Neural cell (in vitro differentiated cells): ENCODE results near the gene DSCAM. TPM values are rescaled to one million over a fixed set of nuclear protein-coding genes. Genes with fewer than 3 reads are reported as not detected.

ENCODE experiments used
- H2AFZ ChIP-seq: fragments of 200-600, 300-800 bp; sonication (generic), shearing (Covaris generic); 2 replicates; pipeline ENCODE4 v1.6.0; 2014; ENCODE audit warnings: low read depth, mild to moderate bottlenecking, antibody characterized with exemption, low read length, moderate library complexity
- H3F3A ChIP-seq: fragments of 200-600 bp; shearing (Covaris generic); 2 replicates; pipeline ENCODE4 v1.6.1; 2016; ENCODE audit warnings: mild to moderate bottlenecking, moderate library complexity, mixed read lengths, antibody characterized with exemption, low read length; ENCODE audit not compliant: insufficient read depth, poor library complexity, severe bottlenecking
- H3K27ac ChIP-seq: fragments of 200-600, 300-800 bp; sonication (generic), shearing (Covaris generic); 2 replicates; pipeline ENCODE4 v1.5.1; 2014; ENCODE audit warnings: mild to moderate bottlenecking, low read length, moderate library complexity
- H3K27me3 ChIP-seq: fragments of 300-800, 200-600 bp; sonication (generic), shearing (Covaris generic); 2 replicates; pipeline ENCODE4 v1.6.0; 2014; ENCODE audit warnings: mild to moderate bottlenecking, low read depth, low read length, moderate library complexity; ENCODE audit not compliant: insufficient read depth
- H3K36me3 ChIP-seq: fragments of 300-800, 200-600 bp; sonication (generic), shearing (Covaris generic); 2 replicates; pipeline ENCODE4 v1.5.1; 2014; ENCODE audit warnings: mild to moderate bottlenecking, antibody characterized with exemption, low read length, moderate library complexity; ENCODE audit not compliant: insufficient read depth
- H3K4me2 ChIP-seq: fragments of 300-800, 200-600 bp; sonication (generic), shearing (Covaris generic); 2 replicates; pipeline ENCODE4 v1.6.0; 2014; ENCODE audit warnings: mild to moderate bottlenecking, low read length
- H3K4me3 ChIP-seq: fragments of 300-800, 200-600 bp; sonication (generic), shearing (Covaris generic); 2 replicates; pipeline ENCODE4 v1.5.1; 2014; ENCODE audit warnings: mild to moderate bottlenecking, low read length, moderate library complexity
- H3K79me2 ChIP-seq: fragments of 200-600 bp; shearing (Covaris generic); replicated peaks from 2 replicates; pipeline ENCODE4 v1.6.0; 2014; ENCODE audit warnings: mild to moderate bottlenecking, low read length, moderate library complexity; ENCODE audit not compliant: insufficient read depth
- H3K9ac ChIP-seq: fragments of 300-800, 200-600 bp; sonication (generic), shearing (Covaris generic); 2 replicates; pipeline ENCODE4 v1.6.1; 2016; ENCODE audit warnings: mild to moderate bottlenecking, low read length, mixed read lengths
- H3K9me2 ChIP-seq: fragments of 200-600 bp; shearing (Covaris generic); 2 replicates; pipeline ENCODE4 v1.6.1; 2016; ENCODE audit warnings: mild to moderate bottlenecking, low read length, mixed read lengths; ENCODE audit not compliant: insufficient read depth
- H3K9me3 ChIP-seq: fragments of 200-600, 300-800 bp; sonication (generic), shearing (Covaris generic); 2 replicates; pipeline ENCODE4 v1.6.1; 2016; ENCODE audit warnings: mild to moderate bottlenecking, mixed run types, low read length, moderate library complexity, mixed read lengths
- H4K20me1 ChIP-seq: fragments of 200-600 bp; shearing (Covaris generic); 2 replicates; pipeline ENCODE4 v1.6.1; 2016; ENCODE audit warnings: mild to moderate bottlenecking, mixed run types; ENCODE audit not compliant: insufficient read depth
- EP300 ChIP-seq: fragments of 450-650 bp; conservative IDR thresholded peaks from 2 replicates; pipeline ENCODE4 v1.6.1; 2014; ENCODE audit warnings: antibody characterized with exemption, mild to moderate bottlenecking, moderate library complexity; ENCODE audit not compliant: poor library complexity, severe bottlenecking
- EZH2 ChIP-seq: fragments of 200-600, 300-800 bp; shearing (Covaris generic), sonication (generic); IDR thresholded peaks from 2 replicates; pipeline ENCODE4 v1.6.1; 2014; ENCODE audit warnings: antibody characterized with exemption, low read length, borderline replicate concordance, mild to moderate bottlenecking; ENCODE audit not compliant: insufficient read depth, poor library complexity, severe bottlenecking
- MXI1 ChIP-seq: fragments of 450-650 bp; conservative IDR thresholded peaks from 2 replicates; pipeline ENCODE4 v1.6.1; 2014; ENCODE audit warnings: antibody characterized with exemption, mild to moderate bottlenecking; ENCODE audit not compliant: poor library complexity, severe bottlenecking
- POLR2AphosphoS5 ChIP-seq: IDR thresholded peaks from 2 replicates; pipeline ENCODE4 v1.6.1; 2012
- RAD21 ChIP-seq: fragments of 450-650 bp; conservative IDR thresholded peaks from 2 replicates; pipeline ENCODE4 v1.6.1; 2014; ENCODE audit warnings: antibody characterized with exemption, mild to moderate bottlenecking, moderate library complexity
- SMC3 ChIP-seq: fragments of 450-650 bp; conservative IDR thresholded peaks from 2 replicates; pipeline ENCODE4 v1.6.1; 2014; ENCODE audit warnings: antibody characterized with exemption, mild to moderate bottlenecking, moderate library complexity; ENCODE audit not compliant: poor library complexity
- TAF1 ChIP-seq: IDR thresholded peaks from 2 replicates; pipeline ENCODE4 v1.6.1; 2012; ENCODE audit warnings: low read depth
- polyA plus RNA-seq: library from polyadenylated mRNA; depleted of rRNA; stranded (reverse); fragments of >200 nt; gene quantifications from 2 replicates; pipeline ENCODE4 v1.2.3, GENCODE V29; 2014
- TF ChIP-seq, protein P1 (sequence below): IDR thresholded peaks from 2 replicates; pipeline ENCODE4 v1.6.1; 2012; ENCODE audit warnings: borderline replicate concordance
- TF ChIP-seq, protein P2 (sequence below): fragments of 450-650 bp; IDR thresholded peaks from 2 replicates; pipeline ENCODE4 v1.5.1; 2014; ENCODE audit warnings: antibody characterized with exemption, mild to moderate bottlenecking, moderate library complexity; ENCODE audit not compliant: poor library complexity, severe bottlenecking

DSCAM gene
- polyA plus RNA-seq, 1 donor from 2014 or later, result 5.3 TPM

DNA sequence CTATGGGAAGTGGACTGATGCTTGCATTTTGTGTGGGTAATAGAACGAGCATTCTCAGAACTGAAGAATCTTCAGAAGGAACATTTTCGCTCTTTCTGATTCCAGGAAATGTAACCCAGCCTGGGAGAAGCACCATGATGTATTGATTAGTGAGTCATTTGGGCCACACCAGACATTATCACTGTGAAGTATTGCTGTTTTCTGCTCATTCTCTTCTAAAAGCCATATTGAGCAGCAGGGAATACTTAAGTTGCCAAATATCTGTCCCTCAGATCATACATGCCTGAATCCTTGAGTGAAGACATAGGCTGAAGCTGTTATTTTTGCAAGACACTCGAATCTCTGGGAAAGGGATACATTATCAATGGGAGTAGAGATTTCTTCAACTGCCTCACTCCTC lies 766.6 kb downstream of the DSCAM start:
- no peak overlapping the region for H3K9ac ChIP-seq
- H3K4me3 ChIP-seq, result no peak overlapping the region
- H3K9me2 ChIP-seq, result no peaks in the 10 kb centered on the region
- H2AFZ ChIP-seq, result no peak overlapping the region
- TF ChIP-seq SMC3, result no peak
- TF ChIP-seq TAF1, result no peak
- no peak for TF ChIP-seq EZH2
- TF ChIP-seq POLR2AphosphoS5, result no peak
- TF ChIP-seq RAD21, result no peak
- no peak for TF ChIP-seq MXI1
- TF ChIP-seq EP300, result no peak
- TF ChIP-seq, protein P1, sequence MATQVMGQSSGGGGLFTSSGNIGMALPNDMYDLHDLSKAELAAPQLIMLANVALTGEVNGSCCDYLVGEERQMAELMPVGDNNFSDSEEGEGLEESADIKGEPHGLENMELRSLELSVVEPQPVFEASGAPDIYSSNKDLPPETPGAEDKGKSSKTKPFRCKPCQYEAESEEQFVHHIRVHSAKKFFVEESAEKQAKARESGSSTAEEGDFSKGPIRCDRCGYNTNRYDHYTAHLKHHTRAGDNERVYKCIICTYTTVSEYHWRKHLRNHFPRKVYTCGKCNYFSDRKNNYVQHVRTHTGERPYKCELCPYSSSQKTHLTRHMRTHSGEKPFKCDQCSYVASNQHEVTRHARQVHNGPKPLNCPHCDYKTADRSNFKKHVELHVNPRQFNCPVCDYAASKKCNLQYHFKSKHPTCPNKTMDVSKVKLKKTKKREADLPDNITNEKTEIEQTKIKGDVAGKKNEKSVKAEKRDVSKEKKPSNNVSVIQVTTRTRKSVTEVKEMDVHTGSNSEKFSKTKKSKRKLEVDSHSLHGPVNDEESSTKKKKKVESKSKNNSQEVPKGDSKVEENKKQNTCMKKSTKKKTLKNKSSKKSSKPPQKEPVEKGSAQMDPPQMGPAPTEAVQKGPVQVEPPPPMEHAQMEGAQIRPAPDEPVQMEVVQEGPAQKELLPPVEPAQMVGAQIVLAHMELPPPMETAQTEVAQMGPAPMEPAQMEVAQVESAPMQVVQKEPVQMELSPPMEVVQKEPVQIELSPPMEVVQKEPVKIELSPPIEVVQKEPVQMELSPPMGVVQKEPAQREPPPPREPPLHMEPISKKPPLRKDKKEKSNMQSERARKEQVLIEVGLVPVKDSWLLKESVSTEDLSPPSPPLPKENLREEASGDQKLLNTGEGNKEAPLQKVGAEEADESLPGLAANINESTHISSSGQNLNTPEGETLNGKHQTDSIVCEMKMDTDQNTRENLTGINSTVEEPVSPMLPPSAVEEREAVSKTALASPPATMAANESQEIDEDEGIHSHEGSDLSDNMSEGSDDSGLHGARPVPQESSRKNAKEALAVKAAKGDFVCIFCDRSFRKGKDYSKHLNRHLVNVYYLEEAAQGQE, result no peak
- TF ChIP-seq, protein P2, sequence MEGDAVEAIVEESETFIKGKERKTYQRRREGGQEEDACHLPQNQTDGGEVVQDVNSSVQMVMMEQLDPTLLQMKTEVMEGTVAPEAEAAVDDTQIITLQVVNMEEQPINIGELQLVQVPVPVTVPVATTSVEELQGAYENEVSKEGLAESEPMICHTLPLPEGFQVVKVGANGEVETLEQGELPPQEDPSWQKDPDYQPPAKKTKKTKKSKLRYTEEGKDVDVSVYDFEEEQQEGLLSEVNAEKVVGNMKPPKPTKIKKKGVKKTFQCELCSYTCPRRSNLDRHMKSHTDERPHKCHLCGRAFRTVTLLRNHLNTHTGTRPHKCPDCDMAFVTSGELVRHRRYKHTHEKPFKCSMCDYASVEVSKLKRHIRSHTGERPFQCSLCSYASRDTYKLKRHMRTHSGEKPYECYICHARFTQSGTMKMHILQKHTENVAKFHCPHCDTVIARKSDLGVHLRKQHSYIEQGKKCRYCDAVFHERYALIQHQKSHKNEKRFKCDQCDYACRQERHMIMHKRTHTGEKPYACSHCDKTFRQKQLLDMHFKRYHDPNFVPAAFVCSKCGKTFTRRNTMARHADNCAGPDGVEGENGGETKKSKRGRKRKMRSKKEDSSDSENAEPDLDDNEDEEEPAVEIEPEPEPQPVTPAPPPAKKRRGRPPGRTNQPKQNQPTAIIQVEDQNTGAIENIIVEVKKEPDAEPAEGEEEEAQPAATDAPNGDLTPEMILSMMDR, result no peak
- no peaks in the 10 kb centered on the region for H3K9me3 ChIP-seq
- no peaks in the 10 kb centered on the region for H3K36me3 ChIP-seq
- no peaks in the 10 kb centered on the region for H3F3A ChIP-seq
- no peak overlapping the region for H3K4me2 ChIP-seq
- H3K27me3 ChIP-seq, result no peaks in the 10 kb centered on the region
- H3K27ac ChIP-seq, result no peak overlapping the region
- H3K79me2 ChIP-seq, result no peaks in the 10 kb centered on the region
- no peaks in the 10 kb centered on the region for H4K20me1 ChIP-seq

DNA sequence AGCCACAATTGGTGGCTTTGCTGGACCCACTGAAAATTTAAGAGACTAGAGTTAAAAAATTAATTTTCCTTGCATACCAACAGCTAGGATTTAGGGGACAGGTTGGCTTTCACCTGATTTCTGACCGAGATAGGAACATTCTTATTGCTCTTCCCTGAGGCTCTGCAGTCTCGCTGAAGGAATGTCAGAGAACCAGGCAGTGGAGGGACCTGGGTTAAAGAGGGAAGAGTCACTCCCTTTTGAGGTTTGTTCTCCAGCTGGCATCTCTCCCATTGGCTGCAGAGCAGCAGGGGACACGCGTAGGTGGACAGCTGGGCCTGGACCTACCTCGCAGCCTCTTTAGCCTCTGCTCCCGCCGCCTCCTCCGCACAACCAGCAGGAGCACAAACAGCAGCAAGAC lies 772.2 kb downstream of the DSCAM start:
- TF ChIP-seq POLR2AphosphoS5 (no peak), EP300 (no peak), EZH2 (no peak), SMC3 (no peak), RAD21 (no peak), MXI1 (no peak), TAF1 (no peak)
- TF ChIP-seq, protein P1, result no peak
- TF ChIP-seq, protein P2, result no peak
- Histone ChIP-seq H3K27me3 (no peaks in the 10 kb centered on the region), H3K36me3 (no peaks in the 10 kb centered on the region), H3K9ac (no peak overlapping the region), H3K4me2 (no peak overlapping the region), H3K4me3 (no peak overlapping the region), H3K9me3 (no peaks in the 10 kb centered on the region), H3F3A (no peaks in the 10 kb centered on the region), H3K9me2 (no peaks in the 10 kb centered on the region), H2AFZ (no peak overlapping the region), H4K20me1 (no peaks in the 10 kb centered on the region), H3K27ac (no peak overlapping the region), H3K79me2 (no peaks in the 10 kb centered on the region)
